ENCODE data around the gene ZNF839.

DNA sequence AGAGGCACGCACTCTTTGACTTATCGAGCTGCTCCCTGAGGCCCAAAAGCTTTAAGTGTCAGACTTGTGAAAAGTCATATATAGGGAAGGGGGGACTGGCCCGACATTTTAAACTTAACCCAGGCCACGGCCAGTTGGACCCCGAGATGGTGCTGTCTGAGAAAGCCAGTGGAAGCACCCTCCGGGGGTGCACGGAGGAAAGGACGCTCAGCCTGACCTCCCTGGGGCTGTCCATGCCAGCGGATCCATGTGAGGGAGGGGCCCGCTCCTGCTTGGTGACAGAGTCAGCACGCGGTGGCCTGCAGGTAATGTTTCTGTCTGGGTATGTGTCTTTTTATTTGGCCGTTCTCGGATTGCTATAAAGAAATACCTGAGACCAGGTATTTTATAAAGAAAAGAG is 7.0 kb downstream of the ZNF839 start:
- no peak for TF ChIP-seq POLR2AphosphoS5 (IDR thresholded peaks at IDR 0.05; ENCODE audit: borderline replicate concordance, low read depth, low read length)
- TF ChIP-seq EZH2 (IDR thresholded peaks at IDR 0.05) = no peak
